Stomach (tissue), 4 donors: ENCODE measurements around the gene FAM25G.

Source experiments
- EP300 ChIP-seq: sonication (generic); formaldehyde crosslinking; IDR thresholded peaks from one replicate; pipeline ENCODE4 v1.6.1; 2017; ENCODE audit warnings: antibody characterized with exemption
- POLR2A ChIP-seq, 4 donors: fragments of 450-650 bp; IDR thresholded peaks; one replicate each; pipeline ENCODE4 v1.6.1; 2016; ENCODE audit warnings: antibody characterized with exemption in 4 of 4, control low read depth in 2 of 4, mild to moderate bottlenecking in 1 of 4, moderate library complexity in 1 of 4
- TF ChIP-seq, protein P1 (sequence below), 7 experiments: fragments of 450-650 bp in 4 of 7; fragments of 200-600 bp in 3 of 7; sonication (generic) in 3 of 7; IDR thresholded peaks; one replicate each; pipeline ENCODE4 v1.5.1; 2016 to 2019; ENCODE audit warnings: antibody characterized with exemption in 7 of 7, control low read depth in 2 of 7, mild to moderate bottlenecking in 1 of 7

DNA sequence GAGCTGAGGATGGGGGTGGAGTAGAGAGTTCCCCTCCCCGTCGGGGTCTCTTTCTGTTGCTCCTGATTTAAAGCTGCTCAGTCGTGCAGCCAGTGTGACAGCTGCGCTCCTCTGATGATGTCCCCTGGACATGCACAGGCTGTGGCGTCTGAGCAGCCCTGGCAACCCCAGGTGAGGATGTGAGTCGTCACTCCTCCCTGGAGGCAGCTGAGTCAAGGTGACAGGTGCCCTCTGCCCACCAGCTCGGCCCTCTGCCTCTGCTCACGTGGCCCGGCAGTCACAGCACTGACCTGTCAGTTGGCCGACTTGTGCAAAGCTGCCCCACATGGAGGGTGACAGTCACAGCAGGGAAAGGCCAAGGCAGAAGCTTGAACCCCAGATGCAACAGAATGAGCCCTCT lies 41.5 kb downstream of the FAM25G start:
- TF ChIP-seq POLR2A (IDR thresholded peaks at IDR 0.05) = no peak
- TF ChIP-seq, protein P1, sequence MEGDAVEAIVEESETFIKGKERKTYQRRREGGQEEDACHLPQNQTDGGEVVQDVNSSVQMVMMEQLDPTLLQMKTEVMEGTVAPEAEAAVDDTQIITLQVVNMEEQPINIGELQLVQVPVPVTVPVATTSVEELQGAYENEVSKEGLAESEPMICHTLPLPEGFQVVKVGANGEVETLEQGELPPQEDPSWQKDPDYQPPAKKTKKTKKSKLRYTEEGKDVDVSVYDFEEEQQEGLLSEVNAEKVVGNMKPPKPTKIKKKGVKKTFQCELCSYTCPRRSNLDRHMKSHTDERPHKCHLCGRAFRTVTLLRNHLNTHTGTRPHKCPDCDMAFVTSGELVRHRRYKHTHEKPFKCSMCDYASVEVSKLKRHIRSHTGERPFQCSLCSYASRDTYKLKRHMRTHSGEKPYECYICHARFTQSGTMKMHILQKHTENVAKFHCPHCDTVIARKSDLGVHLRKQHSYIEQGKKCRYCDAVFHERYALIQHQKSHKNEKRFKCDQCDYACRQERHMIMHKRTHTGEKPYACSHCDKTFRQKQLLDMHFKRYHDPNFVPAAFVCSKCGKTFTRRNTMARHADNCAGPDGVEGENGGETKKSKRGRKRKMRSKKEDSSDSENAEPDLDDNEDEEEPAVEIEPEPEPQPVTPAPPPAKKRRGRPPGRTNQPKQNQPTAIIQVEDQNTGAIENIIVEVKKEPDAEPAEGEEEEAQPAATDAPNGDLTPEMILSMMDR (IDR thresholded peaks at IDR 0.05) = no peak
- TF ChIP-seq EP300 = no peak
